GM18873 (cell line): ENCODE measurements around the gene PDAP1.
"Not testable (repeated sequence)": the region's sequence is repeated elsewhere in the genome, so short reads cannot be mapped to it uniquely, and the experiment has no call there.

ENCODE experiments used
- ATAC-seq: cut with Tn5 transposase; IDR thresholded peaks from one replicate; pipeline ENCODE4 v1.9.1; 2021; ENCODE audit warnings: mild to moderate bottlenecking, moderate library complexity, moderate number of reproducible peaks; ENCODE audit not compliant: unreplicated experiment, low FRiP score

Gene PDAP1

GRCh38 chr7:99357701-99358490, 50.5 kb downstream of the PDAP1 start:
- no peak for ATAC-seq

GRCh38 chr7:99355098-99355497, 53.3 kb downstream of the PDAP1 start:
- no peak for ATAC-seq

- no peak for ATAC-seq
Measured at GRCh38 chr7:99352247-99352646, 56.1 kb downstream of the PDAP1 start.

GRCh38 chr7:99350641-99351040, 57.8 kb downstream of the PDAP1 start:
- not testable (repeated sequence) for ATAC-seq
